Neural progenitor cell (in vitro differentiated cells): Measurements from ENCODE around the gene ZNF142.

Source experiments
- EZH2 ChIP-seq: fragments of 200-600 bp; sonication (generic); IDR thresholded peaks from 2 replicates; pipeline ENCODE4 v1.6.1; 2017; ENCODE audit warnings: antibody characterized with exemption, mild to moderate bottlenecking, moderate library complexity
- TF ChIP-seq, protein P1 (sequence below): fragments of 200-600 bp; sonication (generic); IDR thresholded peaks from 2 replicates; pipeline ENCODE4 v1.5.1; 2017; ENCODE audit warnings: antibody characterized with exemption, mild to moderate bottlenecking

DNA sequence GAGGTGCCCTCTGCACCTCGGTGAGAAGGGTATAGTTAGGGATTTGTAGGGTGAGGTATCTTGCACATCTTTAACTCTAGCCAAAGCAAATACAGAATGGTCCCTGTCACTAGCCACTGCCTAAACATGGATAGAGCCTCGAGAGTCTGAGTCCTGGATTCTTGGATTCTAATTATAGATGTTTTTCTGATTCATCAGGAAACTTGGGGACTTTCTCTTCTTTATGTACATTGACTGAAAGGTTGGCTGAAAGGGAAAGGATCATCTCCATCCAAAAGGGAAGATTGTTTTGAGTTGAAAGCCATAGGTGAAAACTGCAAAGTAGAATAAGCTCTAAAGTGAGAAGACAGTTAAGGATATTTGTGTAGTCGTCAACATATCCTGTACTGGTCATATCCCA lies 20.6 kb upstream of the ZNF142 start:
- TF ChIP-seq, protein P1, sequence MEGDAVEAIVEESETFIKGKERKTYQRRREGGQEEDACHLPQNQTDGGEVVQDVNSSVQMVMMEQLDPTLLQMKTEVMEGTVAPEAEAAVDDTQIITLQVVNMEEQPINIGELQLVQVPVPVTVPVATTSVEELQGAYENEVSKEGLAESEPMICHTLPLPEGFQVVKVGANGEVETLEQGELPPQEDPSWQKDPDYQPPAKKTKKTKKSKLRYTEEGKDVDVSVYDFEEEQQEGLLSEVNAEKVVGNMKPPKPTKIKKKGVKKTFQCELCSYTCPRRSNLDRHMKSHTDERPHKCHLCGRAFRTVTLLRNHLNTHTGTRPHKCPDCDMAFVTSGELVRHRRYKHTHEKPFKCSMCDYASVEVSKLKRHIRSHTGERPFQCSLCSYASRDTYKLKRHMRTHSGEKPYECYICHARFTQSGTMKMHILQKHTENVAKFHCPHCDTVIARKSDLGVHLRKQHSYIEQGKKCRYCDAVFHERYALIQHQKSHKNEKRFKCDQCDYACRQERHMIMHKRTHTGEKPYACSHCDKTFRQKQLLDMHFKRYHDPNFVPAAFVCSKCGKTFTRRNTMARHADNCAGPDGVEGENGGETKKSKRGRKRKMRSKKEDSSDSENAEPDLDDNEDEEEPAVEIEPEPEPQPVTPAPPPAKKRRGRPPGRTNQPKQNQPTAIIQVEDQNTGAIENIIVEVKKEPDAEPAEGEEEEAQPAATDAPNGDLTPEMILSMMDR, result no peak
- no peak for TF ChIP-seq EZH2
